ENCODE results near the gene SEMA4G. TPM values are rescaled to one million over a fixed set of nuclear protein-coding genes. Genes with fewer than 3 reads are reported as not detected.

Gene SEMA4G
- total and polyA plus RNA-seq, 2 of the 8 experiments (the other 6 are each of a cell fraction or from before 2014, with no cell fraction given): 7.1 to 18.2 TPM

GRCh38 chr10:100998991-100999741 is 29.9 kb downstream of the SEMA4G start (continued):
- TF ChIP-seq CHD7 (IDR thresholded peaks at IDR 0.05; ENCODE audit: insufficient replicate concordance, low read length) (no peak), TAF1 (IDR thresholded peaks at IDR 0.05; ENCODE audit: low read depth, low read length) (0 out of 2 replicates have a peak, but pooled peaks have one; percentile 59), BCL11A (IDR thresholded peaks at IDR 0.05; ENCODE audit: low read depth in 2 of 2, low read length in 2 of 2) (no peak), PHF8 (conservative IDR thresholded peaks at IDR 0.05; ENCODE audit: low read depth, low read length) (peak; percentile 73), CEBPB (IDR thresholded peaks at IDR 0.05; ENCODE audit: low read depth, low read length) (no peak), HDAC6 (IDR thresholded peaks at IDR 0.05; ENCODE audit: low read depth, low read length) (no peak), SIN3A (conservative IDR thresholded peaks at IDR 0.05 in 1 of 2, IDR thresholded peaks at IDR 0.05 in 1 of 2; ENCODE audit: low read depth in 1 of 2, low read length in 2 of 2) (peak; percentile 63 to 72; a peak in 1 of 4 replicates), BRCA1 (IDR thresholded peaks at IDR 0.05; ENCODE audit: low read depth, low read length) (no peak), TEAD4 (IDR thresholded peaks at IDR 0.05; ENCODE audit: low read depth, low read length) (no peak), SP4 (IDR thresholded peaks at IDR 0.05; ENCODE audit: low read length) (peak; percentile 71; the same call in 1 of the 2 replicates), CHD2 (IDR thresholded peaks at IDR 0.05; ENCODE audit: low read length) (no peak)

Measured in H1 (cell line).